Panc1 (cell line): ENCODE data around the gene OSBP2. TPM values are rescaled to one million over a fixed set of nuclear protein-coding genes. Genes with fewer than 3 reads are reported as not detected.

Experiments used
- ATAC-seq: fragments of 200-7000 bp; cut with Tn5 transposase; 2 replicates; pipeline ENCODE4 v1.9.1; 2020; ENCODE audit warnings: mild to moderate bottlenecking, moderate library complexity
- BruUV-seq: library from RNA; stranded (reverse); fragments of 400-500 nt; replicated peaks from 2 replicates; lab custom pipeline; 2021; lab: Mats Ljungman, UMichigan
- CTCF ChIA-PET: fragments of 300-600 bp; sonication (Branson Sonifier 250); formaldehyde crosslinking; loops from one replicate; lab custom pipeline; 2022; ENCODE audit warnings: antibody characterized with exemption; lab: Charles Lee
- POLR2A ChIA-PET: fragments of 300-600 bp; sonication (Branson Sonifier 250); formaldehyde crosslinking; loops from one replicate; lab custom pipeline; 2022; ENCODE audit warnings: antibody characterized with exemption; lab: Charles Lee
- DNase-seq: peaks from one replicate; pipeline ENCODE4 v3.0.0-alpha.2; 2010; ENCODE audit warnings: low read depth, low spot score
- H3K27ac ChIP-seq: 2 replicates; pipeline ENCODE4 v1.5.1; 2011; ENCODE audit warnings: mild to moderate bottlenecking, low read length, inconsistent platforms
- H3K27me3 ChIP-seq: fragments of 200-500 bp; sonication (Bioruptor generic); 2 replicates; pipeline ENCODE4 v1.6.0; 2014; ENCODE audit warnings: low read length, inconsistent platforms; ENCODE audit not compliant: control insufficient read depth, insufficient read depth
- H3K36me3 ChIP-seq: fragments of 200-500 bp; sonication (Bioruptor generic); 2 replicates; pipeline ENCODE4 v1.5.1; 2014; ENCODE audit warnings: inconsistent platforms, mild to moderate bottlenecking, low read length, moderate library complexity; ENCODE audit not compliant: control insufficient read depth, insufficient read depth
- H3K4me1 ChIP-seq: 2 replicates; pipeline ENCODE4 v1.5.1; 2011; ENCODE audit warnings: inconsistent platforms, mild to moderate bottlenecking, low read length, moderate library complexity; ENCODE audit not compliant: control insufficient read depth, insufficient read depth
- H3K4me3 ChIP-seq, 2 experiments: 2 replicates each; pipeline ENCODE4 v1.5.1; 2011 to 2012; ENCODE audit warnings: low read depth in 2 of 2, low read length in 2 of 2, mild to moderate bottlenecking in 2 of 2, inconsistent platforms in 1 of 2, moderate library complexity in 1 of 2
- H3K9me3 ChIP-seq: fragments of 200-500 bp; sonication (Bioruptor generic); 2 replicates; pipeline ENCODE4 v1.5.1; 2014; ENCODE audit warnings: low read depth, mild to moderate bottlenecking, inconsistent platforms, low read length, moderate library complexity; ENCODE audit not compliant: control insufficient read depth, insufficient read depth
- POLR2AphosphoS5 ChIP-seq: IDR thresholded peaks from 2 replicates; pipeline ENCODE4 v1.6.1; 2012; ENCODE audit warnings: mild to moderate bottlenecking, low read depth, low read length, moderate library complexity
- SIN3A ChIP-seq: IDR thresholded peaks from 2 replicates; pipeline ENCODE4 v1.6.1; 2012; ENCODE audit warnings: low read depth, mild to moderate bottlenecking, low read length, moderate library complexity, borderline replicate concordance; ENCODE audit not compliant: insufficient read depth
- TCF7L2 ChIP-seq: IDR thresholded peaks from 2 replicates; pipeline ENCODE4 v1.6.1; 2011; ENCODE audit warnings: mild to moderate bottlenecking, low read depth, low read length, inconsistent platforms
- in situ Hi-C: cut with HindIII; loops from 2 replicates; pipeline ENCODE4 v1.10.0; 2016; ENCODE audit warnings: low sequenced_read_pairs, low pct_unique_long_range_greater_than_20kb
- intact Hi-C: fragments of 100-400 bp; cut with micrococcal nuclease; formaldehyde crosslinking; loops from one replicate; pipeline ENCODE4 v1.10.0; 2022; ENCODE audit not compliant: unreplicated experiment
- total RNA-seq: library from RNA; stranded (reverse); gene quantifications from one replicate; pipeline ENCODE4 v1.2.1, GENCODE V29; 2021; ENCODE audit not compliant: unreplicated experiment
- TF ChIP-seq, protein P1 (sequence below): fragments of 450-650 bp; IDR thresholded peaks from 2 replicates; pipeline ENCODE4 v1.5.1; 2017; ENCODE audit warnings: mild to moderate bottlenecking
- TF ChIP-seq, protein P2 (sequence below), 2 experiments: IDR thresholded peaks; 2 replicates each; pipeline ENCODE4 v1.6.1; 2011 to 2012; ENCODE audit warnings: low read depth in 2 of 2, control low read depth in 1 of 2, low read length in 1 of 2, mild to moderate bottlenecking in 1 of 2, moderate library complexity in 1 of 2; ENCODE audit not compliant: insufficient read depth in 1 of 2

The OSBP2 gene
- total RNA-seq, 1 experiment from 2014 or later, result 4.7 TPM

DNA sequence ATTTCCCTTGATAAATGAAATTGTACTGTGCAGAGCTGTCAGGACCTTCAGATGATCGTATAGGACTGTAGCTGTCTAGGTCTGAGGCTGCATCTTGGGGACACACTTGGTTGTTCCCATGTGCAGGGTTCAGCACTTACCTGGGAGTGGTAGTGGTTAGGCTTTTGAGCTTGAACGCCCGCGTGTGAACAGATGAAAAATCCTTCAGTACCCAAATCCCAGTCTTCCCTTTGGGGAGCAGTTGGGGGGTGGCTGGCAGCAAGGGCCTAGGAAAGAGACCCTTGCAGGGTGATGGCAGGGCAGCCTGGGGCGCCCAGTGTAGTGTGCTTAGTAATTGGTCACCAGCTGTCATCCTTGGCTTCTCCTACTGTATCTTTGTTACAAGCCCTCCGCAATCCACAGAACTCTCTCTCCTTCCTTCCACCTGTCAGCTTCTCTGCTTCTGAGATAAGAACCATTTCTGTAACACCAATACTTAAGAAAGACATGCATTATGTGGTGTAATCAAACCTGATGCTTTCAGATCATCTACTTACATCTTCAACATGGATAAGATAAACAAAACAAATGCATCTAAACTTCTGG is 209.3 kb downstream of the OSBP2 start:
- TF ChIP-seq SIN3A, result no peak
- no peaks in the 10 kb centered on the region for H3K9me3 ChIP-seq
- BruUV-seq, result no TSS peak
- DNase-seq, result no peak
- H3K4me1 ChIP-seq, result no peaks in the 10 kb centered on the region
- no peaks in the 10 kb centered on the region; the same call in 1 of the 2 replicates for H3K36me3 ChIP-seq
- CTCF ChIA-PET, result no interaction called here
- in situ Hi-C loops, result no loop called here
- ATAC-seq, result no peak
- no peak overlapping the region for H3K4me3 ChIP-seq
- POLR2A ChIA-PET, result no interaction called here
- H3K27me3 ChIP-seq, result no peaks in the 10 kb centered on the region
- intact Hi-C loops, result no loop called here
- no peak overlapping the region for H3K27ac ChIP-seq

DNA sequence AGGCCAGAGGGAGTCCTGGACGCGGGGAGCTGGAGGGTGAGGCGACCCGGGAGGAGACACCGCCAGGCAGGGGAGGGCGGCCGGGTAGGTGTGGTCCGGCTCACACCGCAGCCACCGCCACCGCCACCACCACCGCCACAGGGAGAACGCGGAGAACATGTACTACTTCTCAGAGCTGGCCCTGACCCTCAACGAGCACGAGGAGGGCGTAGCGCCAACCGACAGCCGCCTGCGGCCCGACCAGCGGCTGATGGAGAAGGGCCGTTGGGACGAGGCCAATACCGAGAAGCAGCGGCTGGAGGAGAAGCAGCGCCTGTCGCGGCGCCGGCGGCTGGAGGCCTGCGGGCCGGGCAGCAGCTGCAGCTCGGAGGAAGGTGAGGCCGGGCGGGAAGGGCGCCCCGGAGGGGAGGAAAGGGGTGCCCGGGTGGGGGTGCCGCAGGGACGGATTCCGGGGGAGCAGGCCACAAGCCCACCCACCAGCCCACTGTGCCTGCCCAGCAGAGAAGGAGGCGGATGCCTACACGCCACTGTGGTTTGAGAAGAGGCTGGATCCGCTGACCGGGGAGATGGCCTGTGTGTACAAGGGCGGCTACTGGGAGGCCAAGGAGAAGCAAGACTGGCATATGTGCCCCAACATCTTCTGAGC is 211.1 kb downstream of the OSBP2 start:
- CTCF ChIA-PET, result no interaction called here
- in situ Hi-C loops, result no loop called here
- ATAC-seq (no peak), DNase-seq (no peak)
- intact Hi-C loops, result no loop called here
- Histone ChIP-seq H3K36me3 (no peaks in the 10 kb centered on the region; the same call in 1 of the 2 replicates), H3K4me3 (no peak overlapping the region), H3K27me3 (no peaks in the 10 kb centered on the region), H3K27ac (no peak overlapping the region), H3K9me3 (no peaks in the 10 kb centered on the region), H3K4me1 (no peaks in the 10 kb centered on the region)
- TF ChIP-seq TCF7L2 (no peak), SIN3A (no peak), POLR2AphosphoS5 (no peak)
- TF ChIP-seq, protein P1, sequence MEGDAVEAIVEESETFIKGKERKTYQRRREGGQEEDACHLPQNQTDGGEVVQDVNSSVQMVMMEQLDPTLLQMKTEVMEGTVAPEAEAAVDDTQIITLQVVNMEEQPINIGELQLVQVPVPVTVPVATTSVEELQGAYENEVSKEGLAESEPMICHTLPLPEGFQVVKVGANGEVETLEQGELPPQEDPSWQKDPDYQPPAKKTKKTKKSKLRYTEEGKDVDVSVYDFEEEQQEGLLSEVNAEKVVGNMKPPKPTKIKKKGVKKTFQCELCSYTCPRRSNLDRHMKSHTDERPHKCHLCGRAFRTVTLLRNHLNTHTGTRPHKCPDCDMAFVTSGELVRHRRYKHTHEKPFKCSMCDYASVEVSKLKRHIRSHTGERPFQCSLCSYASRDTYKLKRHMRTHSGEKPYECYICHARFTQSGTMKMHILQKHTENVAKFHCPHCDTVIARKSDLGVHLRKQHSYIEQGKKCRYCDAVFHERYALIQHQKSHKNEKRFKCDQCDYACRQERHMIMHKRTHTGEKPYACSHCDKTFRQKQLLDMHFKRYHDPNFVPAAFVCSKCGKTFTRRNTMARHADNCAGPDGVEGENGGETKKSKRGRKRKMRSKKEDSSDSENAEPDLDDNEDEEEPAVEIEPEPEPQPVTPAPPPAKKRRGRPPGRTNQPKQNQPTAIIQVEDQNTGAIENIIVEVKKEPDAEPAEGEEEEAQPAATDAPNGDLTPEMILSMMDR, result no peak
- TF ChIP-seq, protein P2, sequence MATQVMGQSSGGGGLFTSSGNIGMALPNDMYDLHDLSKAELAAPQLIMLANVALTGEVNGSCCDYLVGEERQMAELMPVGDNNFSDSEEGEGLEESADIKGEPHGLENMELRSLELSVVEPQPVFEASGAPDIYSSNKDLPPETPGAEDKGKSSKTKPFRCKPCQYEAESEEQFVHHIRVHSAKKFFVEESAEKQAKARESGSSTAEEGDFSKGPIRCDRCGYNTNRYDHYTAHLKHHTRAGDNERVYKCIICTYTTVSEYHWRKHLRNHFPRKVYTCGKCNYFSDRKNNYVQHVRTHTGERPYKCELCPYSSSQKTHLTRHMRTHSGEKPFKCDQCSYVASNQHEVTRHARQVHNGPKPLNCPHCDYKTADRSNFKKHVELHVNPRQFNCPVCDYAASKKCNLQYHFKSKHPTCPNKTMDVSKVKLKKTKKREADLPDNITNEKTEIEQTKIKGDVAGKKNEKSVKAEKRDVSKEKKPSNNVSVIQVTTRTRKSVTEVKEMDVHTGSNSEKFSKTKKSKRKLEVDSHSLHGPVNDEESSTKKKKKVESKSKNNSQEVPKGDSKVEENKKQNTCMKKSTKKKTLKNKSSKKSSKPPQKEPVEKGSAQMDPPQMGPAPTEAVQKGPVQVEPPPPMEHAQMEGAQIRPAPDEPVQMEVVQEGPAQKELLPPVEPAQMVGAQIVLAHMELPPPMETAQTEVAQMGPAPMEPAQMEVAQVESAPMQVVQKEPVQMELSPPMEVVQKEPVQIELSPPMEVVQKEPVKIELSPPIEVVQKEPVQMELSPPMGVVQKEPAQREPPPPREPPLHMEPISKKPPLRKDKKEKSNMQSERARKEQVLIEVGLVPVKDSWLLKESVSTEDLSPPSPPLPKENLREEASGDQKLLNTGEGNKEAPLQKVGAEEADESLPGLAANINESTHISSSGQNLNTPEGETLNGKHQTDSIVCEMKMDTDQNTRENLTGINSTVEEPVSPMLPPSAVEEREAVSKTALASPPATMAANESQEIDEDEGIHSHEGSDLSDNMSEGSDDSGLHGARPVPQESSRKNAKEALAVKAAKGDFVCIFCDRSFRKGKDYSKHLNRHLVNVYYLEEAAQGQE (IDR thresholded peaks at IDR 0.05; ENCODE audit: insufficient read depth in 1 of 2, low read depth in 2 of 2, low read length in 1 of 2), result no peak
- BruUV-seq, result no TSS peak
- POLR2A ChIA-PET, result interaction anchor here (0.6 kb wide), 1 partner anchor 394 kb away, joined by 9 read pairs; no protein-coding TSS in a partner anchor

DNA sequence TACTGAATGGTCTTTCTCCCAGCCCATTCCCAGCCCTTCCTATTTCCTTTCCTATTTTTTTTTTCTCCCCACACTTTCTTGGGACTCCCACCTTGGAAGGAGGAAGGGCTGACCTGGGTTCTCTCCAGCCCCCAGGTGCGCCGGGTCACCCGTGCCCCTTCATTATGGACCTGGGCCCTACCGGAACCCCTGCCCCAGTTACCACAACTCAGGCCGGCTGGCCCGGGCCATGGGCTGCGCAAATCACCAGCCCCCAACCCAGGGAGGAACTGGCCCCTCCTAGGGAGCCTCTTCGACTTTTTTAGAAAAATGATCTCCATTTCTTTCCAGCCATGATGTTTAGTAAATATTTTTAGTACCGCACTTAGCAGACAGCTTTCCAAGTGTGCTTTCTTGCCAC is 211.7 kb downstream of the OSBP2 start:
- intact Hi-C loops, result no loop called here
- no peaks in the 10 kb centered on the region for H3K27me3 ChIP-seq
- ChIA-PET CTCF (no interaction called here), POLR2A (interaction anchor here (0.6 kb wide), 1 partner anchor 394 kb away, joined by 9 read pairs; no protein-coding TSS in a partner anchor)
- TF ChIP-seq SIN3A, result no peak
- no peak for TF ChIP-seq POLR2AphosphoS5
- TF ChIP-seq TCF7L2, result no peak
- TF ChIP-seq, protein P1, result no peak
- TF ChIP-seq, protein P2 (IDR thresholded peaks at IDR 0.05; ENCODE audit: insufficient read depth in 1 of 2, low read depth in 2 of 2, low read length in 1 of 2), result no peak
- no peak for ATAC-seq
- DNase-seq, result no peak
- in situ Hi-C loops, result no loop called here
- no peak overlapping the region for H3K4me3 ChIP-seq
- no TSS peak for BruUV-seq
- no peaks in the 10 kb centered on the region for H3K4me1 ChIP-seq
- H3K27ac ChIP-seq, result no peak overlapping the region
- no peaks in the 10 kb centered on the region for H3K9me3 ChIP-seq
- no peaks in the 10 kb centered on the region for H3K36me3 ChIP-seq
